ENCODE results near the gene ITGA5. TPM values are rescaled to one million over a fixed set of nuclear protein-coding genes. Genes with fewer than 3 reads are reported as not detected.

The ITGA5 gene
- total and polyA plus RNA-seq, 9 of the 15 experiments (the other 6 are each of a cell fraction or from before 2014, with no cell fraction given): 9.1 to 82.1 (median 47.4) TPM

- no peak for TF ChIP-seq DNMT1 (IDR thresholded peaks at IDR 0.05)
- no peak for TF ChIP-seq ILF3 (IDR thresholded peaks at IDR 0.05; ENCODE audit: borderline replicate concordance)
- TF ChIP-seq ZBTB33 (CRISPR knock-in tag; IDR thresholded peaks at IDR 0.05): peak; percentile 97
- no peak for TF ChIP-seq SMARCE1 (IDR thresholded peaks at IDR 0.05)
- TF ChIP-seq ZSCAN32 (CRISPR knock-in tag; IDR thresholded peaks at IDR 0.05): no peak
- TF ChIP-seq HMGN3 (IDR thresholded peaks at IDR 0.05; ENCODE audit: borderline replicate concordance, extremely low read depth, insufficient read length, low read depth, low read length): peak; percentile 51
- peak; percentile 42 to 61; a peak in 2 of 4 replicates for TF ChIP-seq MNT (conservative IDR thresholded peaks at IDR 0.05)
- no peak for TF ChIP-seq NFYB (IDR thresholded peaks at IDR 0.05; ENCODE audit: extremely low read depth, insufficient read length)
- peak; percentile 76; the same call in 1 of the 2 replicates for TF ChIP-seq HDAC2 (IDR thresholded peaks at IDR 0.05)
- 0 out of 2 replicates have a peak, but pooled peaks have one; percentile 50 for TF ChIP-seq ZBTB17 (CRISPR knock-in tag; IDR thresholded peaks at IDR 0.05)
- no peak for TF ChIP-seq ARID3A (IDR thresholded peaks at IDR 0.05; ENCODE audit: borderline replicate concordance, low read depth, low read length)
- TF ChIP-seq HNRNPL (IDR thresholded peaks at IDR 0.05; ENCODE audit: low read depth, low read length): peak; percentile 89; the same call in 1 of the 2 replicates
- no peak for TF ChIP-seq RNF219 (CRISPR knock-in tag; IDR thresholded peaks at IDR 0.05)
- no peak for TF ChIP-seq TCF3 (CRISPR knock-in tag; IDR thresholded peaks at IDR 0.05)
- no peak for TF ChIP-seq WHSC1 (IDR thresholded peaks at IDR 0.05; ENCODE audit: low read length)
- TF ChIP-seq KAT8 (IDR thresholded peaks at IDR 0.05; ENCODE audit: low read depth): no peak
- TF ChIP-seq SMARCB1 (IDR thresholded peaks at IDR 0.05; ENCODE audit: insufficient read length, low read depth): no peak
- TF ChIP-seq PHTF2 (CRISPR knock-in tag; IDR thresholded peaks at IDR 0.05): no peak
- peak; percentile 85 for TF ChIP-seq FIP1L1 (IDR thresholded peaks at IDR 0.05; ENCODE audit: low read depth, low read length, poor library complexity, severe bottlenecking)
- TF ChIP-seq TCF7 (IDR thresholded peaks at IDR 0.05; ENCODE audit: borderline replicate concordance): no peak
- TF ChIP-seq CHCHD3 (CRISPR knock-in tag; IDR thresholded peaks at IDR 0.05): no peak
- no peak for TF ChIP-seq GABPA (tag; conservative IDR thresholded peaks at IDR 0.05; ENCODE audit: low read depth)
- TF ChIP-seq FOXA1 (IDR thresholded peaks at IDR 0.05; ENCODE audit: borderline replicate concordance): no peak
Measured at GRCh38 chr12:54370171-54370730, 48.8 kb downstream of the ITGA5 start (continued).
